Suppressor macrophage treated with lipopolysaccharide for 4 hours (primary cell): ENCODE data around the gene OR4S1.
A peak's percentile ranks its signal among the peaks of the same experiment; 100 is the strongest.
"Not testable (repeated sequence)": the region's sequence is repeated elsewhere in the genome, so short reads cannot be mapped to it uniquely, and the experiment has no call there.

ENCODE experiments used
- DNase-seq: peaks from one replicate; pipeline ENCODE4 v3.0.0-alpha.2; 2020

OR4S1 gene, protein sequence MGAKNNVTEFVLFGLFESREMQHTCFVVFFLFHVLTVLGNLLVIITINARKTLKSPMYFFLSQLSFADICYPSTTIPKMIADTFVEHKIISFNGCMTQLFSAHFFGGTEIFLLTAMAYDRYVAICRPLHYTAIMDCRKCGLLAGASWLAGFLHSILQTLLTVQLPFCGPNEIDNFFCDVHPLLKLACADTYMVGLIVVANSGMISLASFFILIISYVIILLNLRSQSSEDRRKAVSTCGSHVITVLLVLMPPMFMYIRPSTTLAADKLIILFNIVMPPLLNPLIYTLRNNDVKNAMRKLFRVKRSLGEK

DNA sequence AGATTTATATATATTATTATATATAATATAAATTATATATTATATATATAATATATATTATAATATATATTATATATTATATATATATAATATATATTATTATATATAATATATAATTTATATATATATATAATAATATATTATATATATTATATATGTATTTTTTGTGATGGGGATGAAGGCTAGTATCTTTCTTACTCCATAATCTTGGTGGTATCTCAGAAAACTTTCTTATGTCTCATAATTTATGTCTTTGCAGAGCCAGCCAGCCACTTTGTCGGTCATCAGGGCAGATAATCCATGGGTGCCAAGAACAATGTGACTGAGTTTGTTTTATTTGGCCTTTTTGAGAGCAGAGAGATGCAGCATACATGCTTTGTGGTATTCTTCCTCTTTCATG is at the start of gene OR4S1:
TSS of gene OR4S1 (plus strand) at position 301 of the 400 bp plus-strand sequence. CDS start at position 301, 0 bp downstream.
- DNase-seq = no peak

- no peak for DNase-seq
Observed at GRCh38 chr11:48261600-48261999, 44.4 kb upstream of the OR4S1 start.

- DNase-seq = no peak
Observed at GRCh38 chr11:48263423-48263911, 42.6 kb upstream of the OR4S1 start, which contains the start of gene OR4X1. OR4X1 (plus strand) TSS chr11:48263861; CDS start chr11:48263861, 0 bp downstream.

- no peak for DNase-seq
Observed at GRCh38 chr11:48270621-48271020, 35.4 kb upstream of the OR4S1 start.

DNA sequence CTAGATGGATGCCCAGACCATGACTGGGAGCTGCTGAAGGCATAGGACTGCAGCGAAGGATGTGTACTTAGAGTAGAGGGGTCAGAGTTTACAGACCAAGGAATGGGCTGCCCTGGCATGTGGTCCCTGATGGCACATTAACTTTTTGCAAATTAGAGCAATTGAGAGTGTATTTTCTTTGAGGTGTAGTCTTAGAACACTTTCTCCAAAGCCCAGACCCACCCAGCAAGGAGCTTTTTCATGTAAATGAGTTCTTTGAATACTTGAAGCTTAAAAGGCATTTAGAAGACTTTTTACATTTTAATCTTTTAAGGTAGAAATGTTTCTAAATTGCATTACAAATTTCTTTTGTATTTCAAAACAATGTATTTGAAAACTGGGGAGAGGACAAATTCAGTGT is 33.4 kb upstream of the OR4S1 start:
- no peak for DNase-seq

GRCh38 chr11:48307760-48308386 is 1.9 kb downstream of the OR4S1 start:
- peak; percentile 72 for DNase-seq

DNA sequence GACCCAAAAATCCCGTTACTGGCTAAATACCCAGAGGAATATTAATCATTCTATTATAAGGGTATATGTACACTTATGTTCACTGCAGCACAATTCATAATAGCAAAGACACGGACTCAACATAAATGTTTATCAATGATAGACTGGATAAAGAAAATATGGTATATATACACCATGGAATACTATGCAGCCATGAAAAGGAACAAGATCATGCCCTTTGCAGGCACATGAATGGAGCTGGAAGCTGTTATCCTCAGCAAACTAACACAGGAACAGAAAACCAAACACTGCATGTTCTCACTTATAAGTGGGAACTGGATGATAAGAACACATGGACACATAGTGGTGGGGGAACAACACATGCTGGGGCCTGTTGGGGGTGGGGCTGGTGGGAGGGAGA is 7.6 kb downstream of the OR4S1 start:
- DNase-seq = not testable (repeated sequence)

DNA sequence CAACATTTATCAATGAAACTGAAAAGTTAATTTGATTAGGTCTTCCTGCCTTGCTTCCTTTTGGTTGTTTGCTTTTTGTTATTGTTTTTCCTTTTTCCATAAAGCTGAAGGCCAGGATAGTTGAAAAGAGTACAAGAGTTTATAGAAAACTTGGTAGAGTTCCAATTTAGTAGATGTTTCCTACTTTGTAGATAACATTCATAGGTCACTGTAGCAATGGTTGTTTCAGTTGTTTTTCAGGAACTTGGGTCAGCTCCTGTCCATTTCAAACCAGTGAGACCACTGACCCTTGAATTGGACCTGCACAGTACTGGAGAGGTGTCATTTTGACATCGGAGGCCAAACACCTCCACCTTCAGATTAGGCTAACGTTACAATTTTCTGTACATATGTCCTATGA is 13.8 kb downstream of the OR4S1 start:
- DNase-seq = not testable (repeated sequence)

DNA sequence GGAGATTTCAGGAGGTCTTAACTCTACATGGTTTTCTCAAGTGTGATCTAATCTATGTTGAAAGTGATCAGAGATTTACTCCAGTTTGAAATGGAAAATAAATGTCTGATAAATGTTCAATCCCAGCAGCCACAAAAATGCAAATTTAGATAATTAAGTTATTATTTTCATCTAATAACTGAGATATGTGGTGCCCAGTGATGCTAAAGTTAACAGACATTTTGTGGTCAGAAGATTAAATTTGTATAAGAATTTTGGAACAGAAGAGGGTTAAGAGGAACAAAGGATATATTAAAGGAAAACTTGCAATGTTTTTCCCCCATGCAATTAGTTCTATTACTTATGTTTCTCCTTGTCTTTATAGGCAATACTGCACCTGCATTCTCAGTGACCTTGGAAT is 18.6 kb downstream of the OR4S1 start, which contains the start of gene OR4C3:
TSS of gene OR4C3 (plus strand) at position 301 of the 400 bp plus-strand sequence. CDS start 102 bp downstream, outside the sequence.
- not testable (repeated sequence) for DNase-seq

DNA sequence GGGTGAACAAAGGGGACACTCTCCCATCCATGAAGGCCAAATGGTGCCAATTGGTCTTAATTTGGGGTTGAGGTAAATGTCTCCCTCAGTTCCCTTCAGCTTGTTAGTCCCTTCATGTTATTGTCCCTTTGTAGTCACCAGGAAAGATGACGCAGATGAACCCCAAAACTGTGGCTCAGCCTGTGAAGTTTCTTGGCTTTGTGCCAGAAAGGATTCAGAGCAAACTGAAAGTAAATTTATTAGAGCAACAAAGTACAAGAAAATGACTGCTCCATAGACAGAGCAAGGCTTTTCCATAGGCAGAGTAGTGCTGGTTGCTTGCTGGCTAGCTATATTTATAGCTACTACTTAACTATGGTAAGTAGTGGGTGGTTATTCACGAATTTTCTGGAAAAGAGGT is 35.4 kb downstream of the OR4S1 start:
- no peak for DNase-seq

- DNase-seq = not testable (repeated sequence)
Observed at GRCh38 chr11:48342505-48342904, 36.5 kb downstream of the OR4S1 start.

GRCh38 chr11:48346286-48346685 is 40.3 kb downstream of the OR4S1 start:
- not testable (repeated sequence) for DNase-seq

- no peak for DNase-seq
Observed at GRCh38 chr11:48354013-48354412, 48.0 kb downstream of the OR4S1 start.

- DNase-seq = no peak
Observed at GRCh38 chr11:48354677-48355076, 48.7 kb downstream of the OR4S1 start.
